Testis (tissue), 3 donors: ENCODE measurements around the gene ARL15. TPM values are rescaled to one million over a fixed set of nuclear protein-coding genes. Genes with fewer than 3 reads are reported as not detected.

Experiments
- DNase-seq: peaks from one replicate; pipeline ENCODE4 v3.0.0-alpha.2; 2019
- H3K27ac ChIP-seq, 2 donors: fragments of 200-600 bp; sonication (generic); one replicate each; pipeline ENCODE4 v1.5.1; 2019
- H3K27me3 ChIP-seq: fragments of 200-600 bp; sonication (generic); one replicate; pipeline ENCODE4 v1.5.1; 2019
- H3K36me3 ChIP-seq: fragments of 200-600 bp; sonication (generic); one replicate; pipeline ENCODE4 v1.5.1; 2017; ENCODE audit warnings: low read depth; ENCODE audit errors: missing control alignments
- H3K4me1 ChIP-seq: fragments of 200-600 bp; sonication (generic); one replicate; pipeline ENCODE4 v1.5.1; 2019
- H3K4me3 ChIP-seq, 2 donors: fragments of 200-600 bp; sonication (generic); one replicate each; pipeline ENCODE4 v1.5.1; 2017 to 2019
- H3K9me3 ChIP-seq: fragments of 200-600 bp; sonication (generic); one replicate; pipeline ENCODE4 v1.5.1; 2017
- CTCF ChIP-seq, 3 experiments: fragments of 450-650 bp in 2 of 3; fragments of 200-600 bp in 1 of 3; sonication (generic) in 1 of 3; IDR thresholded peaks; one replicate each; pipeline ENCODE4 v1.5.1; 2016 to 2019; ENCODE audit warnings: antibody characterized with exemption in 3 of 3, mild to moderate bottlenecking in 2 of 3, moderate library complexity in 1 of 3
- POLR2A ChIP-seq: fragments of 450-650 bp; IDR thresholded peaks from one replicate; pipeline ENCODE4 v1.6.1; 2017; ENCODE audit warnings: antibody characterized with exemption, mild to moderate bottlenecking, moderate library complexity
- WGBS, 2 donors: methylation state at CpG; one replicate each; pipeline ENCODE4 v1.1.5; 2018; 5-methylcytosine and 5-hydroxymethylcytosine counted together
- intact Hi-C: fragments of 100-400 bp; cut with DNase I; formaldehyde crosslinking; loops from one replicate; pipeline ENCODE4 v1.15.1; 2023; ENCODE audit warnings: low total_unique reads
- polyA plus RNA-seq: library from polyadenylated mRNA; stranded (reverse); fragments of 350-450 nt; fragmentation: Illumina TruSeq; extraction: RNeasy Lipid Tissue Mini Kit (QIAGEN cat#74804); gene quantifications from one replicate; pipeline ENCODE4 v1.2.3, GENCODE V29; 2014; ENCODE audit warnings: low read depth, low replicate concordance; ENCODE audit not compliant: insufficient read depth
- total RNA-seq, 2 donors: library from RNA; depleted of rRNA; stranded (reverse); fragments of >200 nt; gene quantifications; one replicate each; pipeline ENCODE4 v1.2.3, GENCODE V29; 2016

The ARL15 gene
- total and polyA plus RNA-seq, 3 donors from 2014 or later = 36.6 to 88.6 (median 75.2) TPM

- TF ChIP-seq CTCF (IDR thresholded peaks at IDR 0.05) (no peak), POLR2A (no peak)
- DNase-seq = no peak
- peaks cover 3% of the 10 kb centered on the region for H3K4me1 ChIP-seq
- no peak overlapping the region for H3K4me3 ChIP-seq
- whole genome bisulfite sequencing, 2 donors = 59 to 74% methylated on average over 1 of the region's 1 CpG
- no peak overlapping the region for H3K27ac ChIP-seq
- no peaks in the 10 kb centered on the region for H3K36me3 ChIP-seq
- intact Hi-C loops = no loop called here
- H3K27me3 ChIP-seq = no peaks in the 10 kb centered on the region
- no peaks in the 10 kb centered on the region for H3K9me3 ChIP-seq
Measured at GRCh38 chr5:54002779-54003178, 307.6 kb downstream of the ARL15 start.

GRCh38 chr5:54001976-54002775, 308.2 kb downstream of the ARL15 start:
- 65 to 74% methylated on average over 5 of the region's 5 CpGs for WGBS, 2 donors
- no peak overlapping the region for H3K4me3 ChIP-seq
- H3K27me3 ChIP-seq = no peaks in the 10 kb centered on the region
- H3K9me3 ChIP-seq = no peaks in the 10 kb centered on the region
- no peaks in the 10 kb centered on the region for H3K36me3 ChIP-seq
- TF ChIP-seq CTCF (IDR thresholded peaks at IDR 0.05) (no peak), POLR2A (no peak)
- intact Hi-C loops = no loop called here
- no peaks in the 10 kb centered on the region for H3K4me1 ChIP-seq
- no peak overlapping the region for H3K27ac ChIP-seq
- DNase-seq = no peak

GRCh38 chr5:54000011-54000410, 310.4 kb downstream of the ARL15 start:
- DNase-seq = no peak
- Histone ChIP-seq H3K27ac (no peak overlapping the region), H3K9me3 (no peaks in the 10 kb centered on the region), H3K36me3 (no peaks in the 10 kb centered on the region), H3K4me3 (no peak overlapping the region), H3K27me3 (no peaks in the 10 kb centered on the region), H3K4me1 (no peaks in the 10 kb centered on the region)
- TF ChIP-seq POLR2A (no peak), CTCF (IDR thresholded peaks at IDR 0.05) (no peak)
- intact Hi-C loops = no loop called here
- 82 to 95% methylated on average over 2 of the region's 2 CpGs for WGBS, 2 donors

GRCh38 chr5:53997736-53998627, 312.4 kb downstream of the ARL15 start:
- Histone ChIP-seq H3K36me3 (no peaks in the 10 kb centered on the region), H3K27ac (no peak overlapping the region), H3K4me3 (no peak overlapping the region), H3K27me3 (no peaks in the 10 kb centered on the region), H3K9me3 (no peaks in the 10 kb centered on the region), H3K4me1 (no peaks in the 10 kb centered on the region)
- intact Hi-C loops = no loop called here
- no peak for DNase-seq
- TF ChIP-seq POLR2A (no peak), CTCF (IDR thresholded peaks at IDR 0.05) (no peak)
- 81 to 87% methylated on average over 5 of the region's 5 CpGs for WGBS, 2 donors
